Neural progenitor cell (in vitro differentiated cells): Measurements from ENCODE around the gene GLDN. TPM values are rescaled to one million over a fixed set of nuclear protein-coding genes. Genes with fewer than 3 reads are reported as not detected.
A peak's percentile ranks its signal among the peaks of the same experiment; 100 is the strongest.

Experiments
- DNase-seq: peaks from one replicate; pipeline ENCODE4 v3.0.0-alpha.2; 2016; ENCODE audit warnings: low spot score
- H2AFZ ChIP-seq: fragments of 200-600 bp; sonication (generic); replicated peaks from 2 replicates; pipeline ENCODE4 v1.6.1; 2016; ENCODE audit warnings: antibody characterized with exemption
- H3F3A ChIP-seq: fragments of 200-600 bp; sonication (generic); 2 replicates; pipeline ENCODE4 v1.6.1; 2016; ENCODE audit warnings: antibody characterized with exemption, low read depth
- H3K27ac ChIP-seq: fragments of 200-600 bp; sonication (generic); 2 replicates; pipeline ENCODE4 v1.5.1; 2016; ENCODE audit warnings: mild to moderate bottlenecking
- H3K27me3 ChIP-seq: fragments of 200-600 bp; sonication (generic); 2 replicates; pipeline ENCODE4 v1.6.1; 2016; ENCODE audit warnings: mild to moderate bottlenecking, moderate library complexity
- H3K36me3 ChIP-seq: fragments of 200-600 bp; sonication (generic); 2 replicates; pipeline ENCODE4 v1.5.1; 2016
- H3K4me1 ChIP-seq: fragments of 200-600 bp; sonication (generic); 2 replicates; pipeline ENCODE4 v1.6.1; 2016; ENCODE audit warnings: mixed run types
- H3K4me2 ChIP-seq: fragments of 200-600 bp; sonication (generic); 2 replicates; pipeline ENCODE4 v1.6.1; 2016
- H3K4me3 ChIP-seq: fragments of 200-600 bp; sonication (generic); 2 replicates; pipeline ENCODE4 v1.5.1; 2016
- H3K79me2 ChIP-seq: fragments of 200-600 bp; sonication (generic); 2 replicates; pipeline ENCODE4 v1.6.1; 2016; ENCODE audit warnings: low read depth
- H3K9ac ChIP-seq: fragments of 200-600 bp; sonication (generic); 2 replicates; pipeline ENCODE4 v1.6.1; 2016
- H3K9me3 ChIP-seq: fragments of 200-600 bp; sonication (generic); 2 replicates; pipeline ENCODE4 v1.5.1; 2016; ENCODE audit warnings: low read depth
- H4K20me1 ChIP-seq: fragments of 200-600 bp; sonication (generic); 2 replicates; pipeline ENCODE4 v1.6.1; 2016; ENCODE audit warnings: low read depth
- H3K27ac Mint-ChIP-seq: 3 replicates; pipeline ENCODE4 v1.8.0; 2021; ENCODE audit warnings: mixed read lengths
- H3K27me3 Mint-ChIP-seq: 2 replicates; pipeline ENCODE4 v1.8.0; 2022; ENCODE audit warnings: low read depth, mild to moderate bottlenecking, inconsistent platforms, moderate library complexity, mixed read lengths; ENCODE audit not compliant: insufficient read depth
- H3K36me3 Mint-ChIP-seq: 3 replicates; pipeline ENCODE4 v1.8.0; 2021; ENCODE audit warnings: mixed read lengths
- H3K4me1 Mint-ChIP-seq: 3 replicates; pipeline ENCODE4 v1.8.0; 2021; ENCODE audit warnings: mixed read lengths
- H3K4me3 Mint-ChIP-seq: 3 replicates; pipeline ENCODE4 v1.8.0; 2021; ENCODE audit warnings: mild to moderate bottlenecking, moderate library complexity, mixed read lengths
- H3K9me3 Mint-ChIP-seq: 3 replicates; pipeline ENCODE4 v1.8.0; 2020; ENCODE audit warnings: mixed read lengths
- EZH2 ChIP-seq: fragments of 200-600 bp; sonication (generic); IDR thresholded peaks from 2 replicates; pipeline ENCODE4 v1.6.1; 2017; ENCODE audit warnings: antibody characterized with exemption, mild to moderate bottlenecking, moderate library complexity
- EZH2phosphoT487 ChIP-seq: fragments of 200-600 bp; sonication (generic); IDR thresholded peaks from 2 replicates; pipeline ENCODE4 v1.6.1; 2017; ENCODE audit warnings: antibody characterized with exemption
- total RNA-seq: library from RNA; depleted of rRNA; stranded (reverse); fragments of >200 nt; gene quantifications from 2 replicates; pipeline ENCODE4 v1.2.3, GENCODE V29; 2015; ENCODE audit warnings: low replicate concordance
- TF ChIP-seq, protein P1 (sequence below): fragments of 200-600 bp; sonication (generic); IDR thresholded peaks from 2 replicates; pipeline ENCODE4 v1.5.1; 2017; ENCODE audit warnings: antibody characterized with exemption, mild to moderate bottlenecking

The GLDN gene
- total RNA-seq, 1 donor from 2014 or later: 5.3 TPM

GRCh38 chr15:51438526-51438925 is 97.1 kb downstream of the GLDN start:
- TF ChIP-seq, protein P1, sequence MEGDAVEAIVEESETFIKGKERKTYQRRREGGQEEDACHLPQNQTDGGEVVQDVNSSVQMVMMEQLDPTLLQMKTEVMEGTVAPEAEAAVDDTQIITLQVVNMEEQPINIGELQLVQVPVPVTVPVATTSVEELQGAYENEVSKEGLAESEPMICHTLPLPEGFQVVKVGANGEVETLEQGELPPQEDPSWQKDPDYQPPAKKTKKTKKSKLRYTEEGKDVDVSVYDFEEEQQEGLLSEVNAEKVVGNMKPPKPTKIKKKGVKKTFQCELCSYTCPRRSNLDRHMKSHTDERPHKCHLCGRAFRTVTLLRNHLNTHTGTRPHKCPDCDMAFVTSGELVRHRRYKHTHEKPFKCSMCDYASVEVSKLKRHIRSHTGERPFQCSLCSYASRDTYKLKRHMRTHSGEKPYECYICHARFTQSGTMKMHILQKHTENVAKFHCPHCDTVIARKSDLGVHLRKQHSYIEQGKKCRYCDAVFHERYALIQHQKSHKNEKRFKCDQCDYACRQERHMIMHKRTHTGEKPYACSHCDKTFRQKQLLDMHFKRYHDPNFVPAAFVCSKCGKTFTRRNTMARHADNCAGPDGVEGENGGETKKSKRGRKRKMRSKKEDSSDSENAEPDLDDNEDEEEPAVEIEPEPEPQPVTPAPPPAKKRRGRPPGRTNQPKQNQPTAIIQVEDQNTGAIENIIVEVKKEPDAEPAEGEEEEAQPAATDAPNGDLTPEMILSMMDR: no peak
- no peak for TF ChIP-seq EZH2
- TF ChIP-seq EZH2phosphoT487: no peak
- Mint-ChIP-seq H3K27me3 (no peaks in the 10 kb centered on the region), H3K36me3 (no peaks in the 10 kb centered on the region), H3K27ac (no peak overlapping the region), H3K4me1 (no peaks in the 10 kb centered on the region), H3K9me3 (peaks cover 2% of the 10 kb centered on the region), H3K4me3 (no peak overlapping the region)
- Histone ChIP-seq H3K27ac (no peak overlapping the region), H3K4me2 (no peak overlapping the region), H3K79me2 (no peaks in the 10 kb centered on the region), H3K4me1 (no peaks in the 10 kb centered on the region), H3K27me3 (no peaks in the 10 kb centered on the region), H2AFZ (no peak overlapping the region), H3K36me3 (no peaks in the 10 kb centered on the region), H3K9me3 (no peaks in the 10 kb centered on the region), H3K9ac (no peak overlapping the region), H3F3A (no peaks in the 10 kb centered on the region), H3K4me3 (no peak overlapping the region), H4K20me1 (no peaks in the 10 kb centered on the region)
- no peak for DNase-seq

DNA sequence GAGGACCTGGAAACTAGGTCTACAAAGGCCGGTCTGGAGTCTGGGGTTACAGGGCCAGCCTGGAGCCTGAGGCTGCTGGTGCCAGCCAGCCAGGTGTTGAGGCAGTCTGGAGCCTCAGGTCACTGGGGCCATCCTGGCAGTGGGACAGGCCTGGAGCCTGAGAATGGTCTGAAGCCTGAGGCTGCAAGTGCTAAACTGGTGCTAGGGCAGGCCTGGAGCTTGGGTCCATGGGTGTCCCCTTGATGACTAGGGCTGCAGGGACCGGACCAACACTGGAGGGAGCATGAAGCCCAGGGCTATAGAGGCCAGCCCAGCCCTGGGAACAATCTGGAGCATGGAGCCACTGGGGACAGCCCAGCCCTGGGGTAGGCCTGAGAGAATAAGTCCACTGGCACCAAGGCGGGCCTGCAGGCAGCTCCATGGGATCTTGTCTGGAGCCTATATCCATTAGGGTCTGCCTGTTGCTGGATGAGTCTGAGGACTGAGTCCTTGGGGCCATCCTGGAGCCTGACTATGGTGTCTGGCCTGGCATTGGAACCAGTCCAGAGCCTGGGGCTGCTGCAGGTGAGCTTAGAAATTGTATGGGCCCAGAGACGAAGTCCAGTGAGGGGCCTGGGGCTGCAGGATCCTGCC is 101.9 kb downstream of the GLDN start:
- no peaks in the 10 kb centered on the region for H4K20me1 ChIP-seq
- no peaks in the 10 kb centered on the region for H3F3A ChIP-seq
- H3K27ac ChIP-seq: no peak overlapping the region
- H3K4me2 ChIP-seq: no peak overlapping the region
- H3K4me3 ChIP-seq: no peak overlapping the region
- H3K4me1 Mint-ChIP-seq: no peaks in the 10 kb centered on the region
- H3K4me3 Mint-ChIP-seq: no peak overlapping the region
- no peak for DNase-seq
- no peak overlapping the region for H3K9ac ChIP-seq
- no peak overlapping the region for H2AFZ ChIP-seq
- peaks cover 1% of the 10 kb centered on the region for H3K9me3 Mint-ChIP-seq
- TF ChIP-seq EZH2 (no peak), EZH2phosphoT487 (no peak)
- TF ChIP-seq, protein P1: no peak
- H3K27me3 ChIP-seq: no peaks in the 10 kb centered on the region
- H3K36me3 ChIP-seq: no peaks in the 10 kb centered on the region
- no peaks in the 10 kb centered on the region for H3K4me1 ChIP-seq
- H3K27me3 Mint-ChIP-seq: no peaks in the 10 kb centered on the region
- H3K36me3 Mint-ChIP-seq: peaks cover 12% of the 10 kb centered on the region
- H3K27ac Mint-ChIP-seq: no peak overlapping the region
- H3K79me2 ChIP-seq: no peaks in the 10 kb centered on the region
- H3K9me3 ChIP-seq: no peaks in the 10 kb centered on the region

- no peak overlapping the region for H3K27ac ChIP-seq
- Mint-ChIP-seq H3K4me1 (no peaks in the 10 kb centered on the region), H3K27ac (no peak overlapping the region), H3K27me3 (no peaks in the 10 kb centered on the region), H3K9me3 (no peaks in the 10 kb centered on the region), H3K4me3 (peak overlapping the region; percentile 8), H3K36me3 (peaks cover 13% of the 10 kb centered on the region)
- no peak for TF ChIP-seq EZH2phosphoT487
- TF ChIP-seq, protein P1: no peak
- H3K9me3 ChIP-seq: no peaks in the 10 kb centered on the region
- no peaks in the 10 kb centered on the region for H3K27me3 ChIP-seq
- H3K4me1 ChIP-seq: no peaks in the 10 kb centered on the region
- no peaks in the 10 kb centered on the region for H4K20me1 ChIP-seq
- H3K36me3 ChIP-seq: no peaks in the 10 kb centered on the region
- H3K4me2 ChIP-seq: no peak overlapping the region
- H3K79me2 ChIP-seq: no peaks in the 10 kb centered on the region
- H2AFZ ChIP-seq: no peak overlapping the region
- H3K4me3 ChIP-seq: no peak overlapping the region
- H3K9ac ChIP-seq: no peak overlapping the region
- no peaks in the 10 kb centered on the region for H3F3A ChIP-seq
- DNase-seq: no peak
These were observed 102.7 kb downstream of the GLDN start for GRCh38 chr15:51444112-51444511.
